DMS53 (cell line): Measurements from ENCODE around the gene TMEM107.

Source experiments
- DNase-seq: peaks from one replicate; lab custom pipeline; 2025; lab: John Stamatoyannopoulos, UW

TMEM107 gene

DNA sequence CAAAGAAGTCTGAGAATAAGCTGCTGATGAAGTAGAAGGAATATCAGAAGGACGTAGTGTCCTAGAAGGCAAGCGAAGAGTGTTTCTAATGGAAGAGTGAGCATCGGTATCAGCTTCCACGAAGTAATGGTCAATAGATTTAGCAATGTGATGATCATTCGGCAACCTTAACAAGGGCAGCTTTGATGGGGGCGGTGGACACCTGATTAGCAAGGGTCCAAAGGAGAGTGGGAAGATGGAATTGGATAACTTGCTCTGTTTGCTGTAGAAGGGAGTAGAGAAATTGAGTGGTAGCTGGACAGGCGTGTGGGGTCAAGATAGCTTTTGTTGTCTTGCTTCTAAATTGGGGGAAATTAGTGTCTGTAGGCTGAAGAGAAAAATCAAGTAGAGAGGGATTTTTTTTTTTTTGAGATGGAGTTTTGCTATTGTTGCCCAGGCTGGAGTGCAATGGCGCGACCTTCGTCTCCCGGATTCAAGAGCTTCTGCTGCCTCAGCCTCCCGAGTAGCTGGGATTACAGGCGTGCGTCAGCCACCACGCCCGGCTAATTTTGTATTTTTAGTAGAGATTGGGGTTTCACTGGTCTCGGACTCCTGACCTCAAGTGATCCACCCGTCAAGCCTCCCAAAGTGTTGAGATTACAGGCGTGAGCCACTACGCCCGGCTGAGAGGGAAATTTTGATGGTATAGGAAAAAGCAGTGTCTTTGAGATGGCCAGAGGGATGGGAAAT is 38.4 kb downstream of the TMEM107 start:
- DNase-seq = peak; percentile 59

DNA sequence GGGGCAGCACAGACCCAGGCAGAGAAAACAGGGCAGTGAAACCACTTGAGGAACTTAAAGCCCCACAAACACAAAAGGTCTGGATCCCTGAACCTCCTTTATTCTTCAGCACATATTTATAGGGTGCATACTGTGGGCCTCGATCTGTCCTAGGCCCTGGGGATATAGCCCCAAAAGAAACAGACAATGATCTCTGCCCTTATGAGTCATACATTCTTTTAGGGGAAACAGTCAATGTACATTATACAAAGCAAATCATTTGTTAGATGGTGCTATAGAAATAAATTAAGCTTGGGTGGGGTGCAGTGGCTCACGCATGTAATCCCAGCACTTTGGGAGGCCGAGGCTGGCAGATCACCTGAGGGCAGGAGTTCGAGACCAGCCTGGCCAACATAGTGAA is 42.2 kb downstream of the TMEM107 start:
- DNase-seq = no peak

DNA sequence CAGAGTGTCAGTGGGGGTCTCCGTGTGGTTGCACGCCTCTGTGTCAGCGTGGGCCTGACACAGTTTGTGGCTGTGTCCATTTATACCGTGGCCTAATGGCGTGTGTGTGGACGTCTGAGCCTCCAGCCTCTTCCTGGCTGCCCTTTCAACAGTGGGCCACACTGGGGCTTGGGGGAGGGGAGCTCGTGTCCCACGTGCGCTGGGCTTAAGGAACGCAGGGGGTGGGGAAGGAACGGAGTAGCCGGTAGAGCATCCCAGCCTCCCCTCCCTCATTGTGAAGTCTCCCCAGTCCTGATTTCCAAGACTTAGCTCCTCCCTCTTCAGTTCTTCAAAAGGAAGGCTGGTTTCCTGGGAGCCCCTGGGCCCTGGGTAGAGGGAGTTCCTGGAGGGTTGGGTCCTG is 42.8 kb downstream of the TMEM107 start:
- DNase-seq = no peak

- peak; percentile 92 for DNase-seq
These were observed 44.2 kb downstream of the TMEM107 start for GRCh38 chr17:8131844-8132441.

DNA sequence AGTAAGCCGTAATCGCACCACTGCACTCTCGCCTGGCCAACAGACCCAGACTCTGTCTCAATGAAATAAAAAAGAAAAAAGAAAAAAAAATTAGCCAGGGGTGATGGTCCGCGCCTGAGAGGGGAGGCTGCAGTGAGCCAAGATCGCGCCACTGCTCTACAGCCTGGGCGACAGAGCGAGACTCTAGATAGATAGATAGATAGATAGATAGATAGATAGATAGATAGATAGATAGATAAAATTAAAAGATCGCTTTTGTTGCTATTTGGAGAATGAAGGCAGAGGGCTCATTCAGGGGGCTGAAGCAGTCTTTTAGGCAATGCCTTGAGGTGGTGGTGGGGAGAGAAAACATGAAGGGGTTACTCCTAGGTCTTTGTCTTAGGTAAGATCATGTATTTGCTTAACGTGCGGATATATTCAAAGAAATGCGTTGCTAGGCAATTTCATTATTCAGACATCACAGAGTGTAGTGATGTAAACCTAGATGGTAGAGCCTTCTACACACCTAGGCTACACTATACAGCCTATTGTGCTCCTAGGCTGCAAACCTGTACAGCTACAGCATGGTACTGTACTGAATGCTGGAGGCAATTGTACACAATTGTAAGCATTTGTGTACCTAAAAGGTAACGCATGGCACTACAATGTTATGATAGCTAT is 47.9 kb downstream of the TMEM107 start:
- peak; percentile 75 for DNase-seq

DNA sequence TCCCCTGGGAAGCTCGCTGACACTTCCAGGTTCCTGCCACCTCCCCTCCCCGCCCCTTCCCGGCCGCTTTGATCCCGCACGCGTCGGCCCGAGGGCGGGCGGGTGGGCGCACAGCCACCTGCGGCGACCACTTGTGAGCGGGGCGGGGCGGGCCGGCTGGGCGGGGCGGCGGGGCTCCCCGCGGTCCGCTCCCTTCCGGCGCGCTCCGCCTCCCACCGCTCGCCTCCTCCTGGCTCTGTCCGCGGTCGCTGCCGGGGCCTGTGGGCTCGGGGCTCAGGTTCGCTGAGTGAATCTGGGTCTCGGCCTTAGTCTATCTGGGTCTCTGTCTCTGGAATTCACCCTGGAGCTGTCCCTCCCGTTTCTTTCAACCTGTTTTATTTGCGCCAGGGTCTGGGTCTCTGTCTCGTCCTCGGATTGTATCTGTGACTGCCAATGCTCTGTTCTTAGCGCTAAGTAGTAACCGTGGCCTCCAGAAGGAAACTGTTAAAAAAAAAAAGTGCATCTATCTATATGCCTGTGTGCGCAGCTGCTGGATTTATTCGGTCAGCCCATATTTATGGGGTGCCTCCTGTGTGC is 49.6 kb downstream of the TMEM107 start:
- DNase-seq = peak; percentile 91

- DNase-seq = peak; percentile 83
These were observed 50.2 kb downstream of the TMEM107 start for GRCh38 chr17:8125947-8126490.

DNA sequence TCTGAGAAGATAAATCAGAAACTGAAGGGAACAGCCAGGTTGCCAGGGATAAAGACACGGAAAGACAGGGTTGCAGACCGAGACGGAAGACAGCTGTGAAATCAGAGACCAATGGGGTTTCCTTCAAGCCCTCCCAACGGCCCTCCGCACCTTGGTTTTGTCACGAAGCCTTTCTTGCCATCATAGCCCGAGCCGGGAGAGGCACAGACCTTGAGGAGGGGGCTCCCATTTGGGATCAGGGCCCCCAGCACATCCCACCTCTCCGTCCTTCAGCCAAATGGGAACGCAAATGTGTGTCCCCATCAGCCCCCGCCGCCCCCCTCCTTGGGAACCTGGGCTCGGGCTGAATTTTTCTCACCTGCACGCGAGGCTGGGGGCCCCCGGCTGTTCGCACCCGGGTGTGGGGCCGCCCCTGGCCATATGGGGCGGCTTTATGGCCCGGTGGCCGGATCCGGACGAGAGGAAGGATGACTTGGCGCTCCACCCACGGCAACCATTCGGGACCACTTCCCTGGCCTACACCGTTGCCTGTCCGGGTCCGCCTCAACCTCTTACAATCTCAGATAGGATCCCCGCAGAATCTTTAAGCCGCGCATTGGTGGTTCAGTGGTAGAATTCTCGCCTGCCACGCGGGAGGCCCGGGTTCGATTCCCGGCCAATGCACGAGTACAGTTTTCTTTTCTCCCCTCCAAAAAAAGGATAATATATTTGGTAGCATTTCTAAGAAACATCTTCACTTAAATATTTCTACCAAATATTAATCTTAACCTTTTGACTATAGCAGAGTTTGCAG is 50.8 kb downstream of the TMEM107 start:
- peak; percentile 92 for DNase-seq

GRCh38 chr17:8124350-8125153 is 51.6 kb downstream of the TMEM107 start:
- DNase-seq = peak; percentile 81

GRCh38 chr17:8123695-8124349 is 52.4 kb downstream of the TMEM107 start, which contains the start of gene HES7:
Gene HES7, minus strand, starts transcription at chr17:8124106. Its CDS starts 22 bp downstream, at chr17:8124084.
- DNase-seq = peak; percentile 81

- peak; percentile 79 for DNase-seq
These were observed 53.1 kb downstream of the TMEM107 start for GRCh38 chr17:8122924-8123694.
